Choroid plexus epithelial cell (primary cell): ENCODE data around the gene GRM1.

Source experiments
- DNase-seq: peaks from one replicate; pipeline ENCODE4 v3.0.0-alpha.2; 2010; ENCODE audit warnings: low read depth
- H3K4me3 ChIP-seq: 2 replicates; pipeline ENCODE4 v1.5.1; 2011; ENCODE audit warnings: low read depth, mild to moderate bottlenecking, control low read depth, low read length, moderate library complexity
- TF ChIP-seq, protein P1 (sequence below): conservative IDR thresholded peaks from 2 replicates; pipeline ENCODE4 v1.5.1; 2011; ENCODE audit warnings: low read depth, mild to moderate bottlenecking, control low read depth, inconsistent platforms, low read length, moderate library complexity

GRM1 gene

DNA sequence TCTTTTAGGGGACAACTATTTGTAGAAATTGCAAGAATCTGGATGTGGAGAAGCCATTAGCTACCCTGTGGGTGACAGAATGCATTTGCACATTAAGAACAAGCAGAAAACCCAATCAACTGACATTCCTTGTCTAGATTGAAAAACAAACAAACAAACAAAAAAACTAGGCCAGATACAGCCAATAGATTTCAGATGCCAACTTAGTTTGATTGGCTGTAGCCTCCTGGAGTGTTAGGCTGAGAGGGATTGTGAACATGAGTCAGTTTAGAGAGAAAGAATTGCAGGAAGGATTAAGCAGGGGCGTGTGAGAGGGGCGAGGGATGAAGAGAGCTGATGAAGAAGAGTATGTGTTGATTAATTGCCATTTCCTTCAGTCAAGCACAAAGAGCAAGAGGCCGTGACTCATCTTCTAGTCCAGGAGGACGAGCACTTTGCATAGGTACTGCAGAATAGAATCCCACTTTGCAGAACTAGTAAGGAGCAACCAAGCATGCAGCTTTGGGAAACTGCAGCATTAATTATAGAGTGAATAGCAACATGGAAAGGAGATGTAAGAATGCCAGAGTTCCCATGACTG, 326.7 kb downstream of the GRM1 start:
- H3K4me3 ChIP-seq, result no peak overlapping the region
- TF ChIP-seq, protein P1, sequence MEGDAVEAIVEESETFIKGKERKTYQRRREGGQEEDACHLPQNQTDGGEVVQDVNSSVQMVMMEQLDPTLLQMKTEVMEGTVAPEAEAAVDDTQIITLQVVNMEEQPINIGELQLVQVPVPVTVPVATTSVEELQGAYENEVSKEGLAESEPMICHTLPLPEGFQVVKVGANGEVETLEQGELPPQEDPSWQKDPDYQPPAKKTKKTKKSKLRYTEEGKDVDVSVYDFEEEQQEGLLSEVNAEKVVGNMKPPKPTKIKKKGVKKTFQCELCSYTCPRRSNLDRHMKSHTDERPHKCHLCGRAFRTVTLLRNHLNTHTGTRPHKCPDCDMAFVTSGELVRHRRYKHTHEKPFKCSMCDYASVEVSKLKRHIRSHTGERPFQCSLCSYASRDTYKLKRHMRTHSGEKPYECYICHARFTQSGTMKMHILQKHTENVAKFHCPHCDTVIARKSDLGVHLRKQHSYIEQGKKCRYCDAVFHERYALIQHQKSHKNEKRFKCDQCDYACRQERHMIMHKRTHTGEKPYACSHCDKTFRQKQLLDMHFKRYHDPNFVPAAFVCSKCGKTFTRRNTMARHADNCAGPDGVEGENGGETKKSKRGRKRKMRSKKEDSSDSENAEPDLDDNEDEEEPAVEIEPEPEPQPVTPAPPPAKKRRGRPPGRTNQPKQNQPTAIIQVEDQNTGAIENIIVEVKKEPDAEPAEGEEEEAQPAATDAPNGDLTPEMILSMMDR, result no peak
- DNase-seq, result no peak

- H3K4me3 ChIP-seq, result peak overlapping the region; percentile 37
- TF ChIP-seq, protein P1, result no peak
- DNase-seq, result peak; percentile 68
These were observed 328.9 kb downstream of the GRM1 start for GRCh38 chr6:146357578-146358430.

DNA sequence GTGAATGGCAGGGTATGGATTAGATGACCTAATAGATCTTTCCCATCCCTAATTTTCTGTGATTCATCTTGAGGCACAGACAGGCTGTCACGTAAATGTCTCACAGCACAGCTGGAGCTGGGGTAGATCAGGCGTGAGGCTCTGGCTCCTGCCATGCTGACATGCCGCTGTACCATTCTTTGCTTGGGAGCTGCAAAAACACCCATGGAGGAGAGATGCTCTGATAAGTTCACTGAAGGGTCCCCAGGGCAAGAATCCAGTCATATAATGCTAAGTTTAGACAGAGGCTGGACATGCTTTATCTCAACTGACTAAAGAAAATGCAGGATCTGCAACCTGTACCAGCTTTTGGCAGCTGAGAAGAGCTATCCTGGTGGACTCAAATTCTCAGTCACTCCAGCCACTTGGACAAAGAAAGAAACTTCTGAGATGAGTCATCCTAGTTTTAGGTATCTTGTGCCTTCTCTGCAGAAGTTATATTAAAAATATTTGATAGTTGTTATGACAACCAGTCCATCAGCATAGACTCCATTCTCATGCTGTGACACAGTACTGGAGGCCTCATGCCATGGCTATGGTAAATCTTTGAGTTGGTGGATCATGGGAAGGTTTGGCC, 329.7 kb downstream of the GRM1 start:
- peak; percentile 46 for DNase-seq
- TF ChIP-seq, protein P1, result no peak

DNA sequence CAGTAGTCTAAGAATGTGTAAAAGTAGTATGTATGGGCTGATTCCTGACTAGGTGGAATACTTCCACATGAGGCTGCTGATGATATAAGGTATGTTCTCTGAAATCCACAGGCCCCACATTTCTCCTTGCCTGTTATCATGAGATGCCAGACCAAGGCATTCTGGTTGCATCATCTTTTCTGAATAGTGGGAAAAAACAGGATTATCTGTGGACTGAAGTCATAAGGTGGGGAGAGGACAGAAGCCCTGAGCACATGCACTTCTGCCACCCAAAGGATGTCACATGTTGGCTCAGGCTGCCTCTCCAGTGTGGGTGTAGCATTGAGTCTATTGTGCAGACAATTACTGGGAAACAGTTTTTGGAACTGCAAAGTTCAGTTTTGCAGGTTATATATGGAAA, 330.3 kb downstream of the GRM1 start:
- no peak overlapping the region for H3K4me3 ChIP-seq
- TF ChIP-seq, protein P1, result no peak
- no peak for DNase-seq

More for the DNA sequence above, 329.7 kb downstream of the GRM1 start:
- peak overlapping the region; percentile 37 for H3K4me3 ChIP-seq

DNA sequence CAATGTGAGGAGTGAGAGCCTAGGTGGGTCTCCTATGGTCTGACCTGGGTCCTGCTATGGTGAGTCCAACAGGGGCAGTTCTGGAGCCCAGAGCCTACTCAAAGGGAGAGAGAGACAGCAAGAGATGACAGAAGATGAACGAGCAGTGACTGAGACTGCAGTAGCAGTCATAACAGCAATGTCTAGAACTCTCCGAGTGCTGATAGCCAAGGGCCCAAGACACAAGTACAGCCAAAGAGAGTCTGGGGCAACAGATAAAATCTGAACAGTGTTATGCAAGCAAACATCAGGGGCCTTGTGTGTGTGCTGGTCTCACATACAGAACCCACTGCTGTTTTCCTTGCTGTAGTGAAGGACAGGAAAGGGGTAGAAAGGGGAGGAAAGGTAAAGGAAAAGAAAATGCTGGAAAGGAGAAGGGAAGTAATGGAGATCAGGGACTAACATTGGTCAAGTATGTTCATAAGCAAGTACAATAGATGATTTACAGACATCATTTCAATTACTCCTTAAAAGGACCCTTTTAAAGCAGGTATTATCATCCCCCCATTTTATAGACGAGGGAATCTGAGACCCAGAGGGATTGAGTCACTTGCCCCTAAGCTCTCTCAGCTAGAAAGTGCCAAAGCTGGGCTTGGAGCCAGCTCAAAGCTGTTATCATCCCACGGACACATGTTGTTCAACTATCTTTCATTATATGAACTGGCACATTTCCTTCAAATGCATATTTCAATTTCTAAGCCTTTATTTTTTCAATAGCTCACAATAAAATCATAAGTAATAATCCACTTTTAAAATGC, 332.5 kb downstream of the GRM1 start:
- H3K4me3 ChIP-seq, result no peak overlapping the region
- peak; percentile 61 for DNase-seq
- TF ChIP-seq, protein P1, result no peak

DNA sequence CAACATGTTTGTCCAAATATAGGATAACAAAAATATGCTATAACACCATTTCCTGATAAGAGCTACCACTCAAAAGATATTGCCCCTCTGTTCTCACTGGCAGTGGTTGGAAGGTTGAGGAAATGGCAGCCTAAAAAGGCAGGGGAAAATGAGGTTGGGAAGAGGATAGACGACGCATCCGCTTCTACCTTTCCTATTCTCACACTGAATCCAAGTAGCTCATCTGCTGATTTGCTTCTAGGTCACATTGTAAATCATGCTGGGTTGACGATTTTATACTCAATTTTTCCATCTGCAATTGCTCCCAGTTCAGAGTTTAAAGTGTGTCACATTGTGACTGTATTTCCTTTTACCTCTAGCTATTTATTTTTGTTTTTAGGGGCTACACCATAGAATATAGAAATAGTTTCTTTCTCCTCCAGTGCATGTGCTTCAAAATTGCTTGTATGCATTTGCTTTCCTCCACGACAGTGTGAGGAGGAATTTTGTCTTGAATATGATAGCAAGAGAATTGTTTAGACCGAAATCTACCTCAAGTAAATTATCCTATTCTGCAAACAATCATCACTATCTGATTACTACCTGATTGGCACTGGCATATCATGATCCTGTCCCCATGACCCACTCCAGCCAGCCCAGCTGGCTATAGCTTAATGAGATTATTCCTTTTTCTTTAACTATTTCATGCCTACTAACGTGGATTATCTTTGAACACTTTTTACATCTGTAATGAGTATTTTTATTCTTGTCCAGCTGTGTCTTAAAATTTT, 335.2 kb downstream of the GRM1 start:
- TF ChIP-seq, protein P1, result no peak
- no peak overlapping the region for H3K4me3 ChIP-seq
- DNase-seq, result no peak
